ENCODE data around the gene SEZ6L.

The SEZ6L gene

DNA sequence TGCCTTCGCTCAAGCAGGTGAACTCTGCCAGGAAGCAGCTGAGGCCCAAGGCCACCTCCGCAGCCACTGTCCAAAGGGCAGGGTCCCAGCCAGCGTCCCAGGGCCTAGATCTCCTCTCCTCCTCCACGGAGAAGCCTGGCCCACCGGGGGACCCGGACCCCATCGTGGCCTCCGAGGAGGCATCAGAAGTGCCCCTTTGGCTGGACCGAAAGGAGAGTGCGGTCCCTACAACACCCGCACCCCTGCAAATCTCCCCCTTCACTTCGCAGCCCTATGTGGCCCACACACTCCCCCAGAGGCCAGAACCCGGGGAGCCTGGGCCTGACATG is 123.4 kb downstream of the SEZ6L start:
- DNase-seq (ENCODE audit: low read depth in 2 of 2, low spot score in 1 of 2): no peak

GRCh38 chr22:26295563-26296126 is 126.4 kb downstream of the SEZ6L start:
- DNase-seq (ENCODE audit: low read depth in 2 of 2, low spot score in 1 of 2): no peak

DNA sequence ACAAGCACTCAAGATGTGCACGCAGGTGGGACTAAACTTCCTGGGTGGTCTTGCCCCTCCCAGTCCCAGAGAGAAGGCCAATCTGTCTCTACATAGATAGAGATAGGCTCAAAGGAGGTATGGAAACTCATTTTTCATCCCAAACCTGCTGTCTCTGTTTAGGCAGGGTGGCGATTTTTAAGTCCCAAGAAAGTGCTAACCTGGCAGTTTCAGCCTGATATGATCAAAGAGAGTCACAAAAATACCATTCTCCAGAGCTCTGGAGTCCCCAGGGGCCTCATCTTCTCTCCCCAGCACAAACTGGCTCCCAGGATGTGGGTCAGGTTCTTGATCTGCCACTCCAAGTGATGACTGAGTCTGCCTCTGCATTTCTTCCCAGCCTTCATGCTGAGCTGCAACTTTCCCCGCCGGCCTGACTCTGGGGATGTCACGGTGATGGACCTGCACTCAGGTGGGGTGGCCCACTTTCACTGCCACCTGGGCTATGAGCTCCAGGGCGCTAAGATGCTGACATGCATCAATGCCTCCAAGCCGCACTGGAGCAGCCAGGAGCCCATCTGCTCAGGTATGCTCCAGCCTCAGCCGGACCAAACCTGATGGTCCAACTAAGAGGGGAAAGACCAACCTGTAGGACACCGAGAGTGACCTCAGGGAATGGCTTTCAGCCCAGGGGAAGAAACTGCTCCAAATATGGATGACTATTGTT is 129.5 kb downstream of the SEZ6L start:
- DNase-seq (ENCODE audit: low read depth in 2 of 2, low spot score in 1 of 2): no peak

- DNase-seq (ENCODE audit: low read depth in 2 of 2, low spot score in 1 of 2): no peak
These were observed 133.5 kb downstream of the SEZ6L start for GRCh38 chr22:26302726-26303125.

GRCh38 chr22:26303475-26303874 is 134.2 kb downstream of the SEZ6L start:
- no peak for DNase-seq (ENCODE audit: low read depth in 2 of 2, low spot score in 1 of 2)

DNA sequence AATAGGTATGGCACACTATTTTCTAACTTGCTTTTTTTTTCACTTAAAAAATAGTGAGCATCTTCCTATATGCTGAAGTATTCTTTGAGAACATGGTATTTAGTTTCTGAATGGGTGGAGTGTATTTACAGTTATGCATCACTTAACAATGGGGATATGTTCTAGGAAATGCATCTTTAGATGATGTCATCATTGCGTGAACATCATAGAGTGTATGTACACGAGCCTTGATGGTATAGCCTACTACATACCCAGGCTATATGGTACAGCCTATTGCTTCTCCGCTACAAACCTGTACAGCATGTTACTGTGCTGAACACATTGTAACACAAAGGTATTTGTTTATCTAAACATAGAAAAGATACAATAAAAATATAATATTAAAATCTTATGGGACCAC is 135.5 kb downstream of the SEZ6L start:
- DNase-seq (ENCODE audit: low read depth in 2 of 2, low spot score in 1 of 2): no peak

DNA sequence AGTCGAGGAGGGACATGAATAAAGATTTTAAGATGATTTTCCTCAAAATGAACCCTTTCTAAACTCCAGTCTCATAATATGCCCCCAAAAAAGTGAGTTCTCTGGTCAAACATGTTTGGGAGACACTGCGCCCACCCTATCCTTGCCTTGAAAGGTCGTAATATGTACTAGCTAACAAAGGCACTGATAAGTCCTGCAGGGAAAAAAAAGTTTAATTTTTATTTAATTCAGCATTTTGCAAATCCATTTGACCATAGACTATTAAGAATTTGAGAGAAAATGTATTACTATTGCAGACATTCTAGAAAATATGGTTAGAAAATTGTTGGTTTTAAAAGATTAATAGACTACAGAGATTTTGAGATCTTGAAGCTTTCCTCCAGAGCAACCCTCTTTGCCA is 139.2 kb downstream of the SEZ6L start:
- no peak for DNase-seq (ENCODE audit: low read depth in 2 of 2, low spot score in 1 of 2)

DNA sequence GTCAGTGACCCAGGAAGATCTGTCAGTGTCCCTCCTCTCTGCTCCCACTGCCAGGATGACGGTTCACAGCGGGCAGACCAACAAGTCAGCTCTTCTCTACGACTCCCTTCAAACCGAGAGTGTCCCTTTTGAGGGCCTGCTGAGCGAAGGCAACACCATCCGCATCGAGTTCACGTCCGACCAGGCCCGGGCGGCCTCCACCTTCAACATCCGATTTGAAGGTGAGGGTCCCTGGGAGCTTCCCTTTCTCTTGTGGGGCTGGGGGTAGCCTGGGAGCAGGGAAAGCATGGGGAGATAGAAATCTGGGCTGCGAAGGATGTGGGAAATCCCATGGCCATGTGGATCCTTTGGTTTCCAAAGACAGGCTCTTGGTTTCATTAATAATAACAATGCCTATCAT is 141.4 kb downstream of the SEZ6L start:
- no peak for DNase-seq (ENCODE audit: low read depth in 2 of 2, low spot score in 1 of 2)

DNA sequence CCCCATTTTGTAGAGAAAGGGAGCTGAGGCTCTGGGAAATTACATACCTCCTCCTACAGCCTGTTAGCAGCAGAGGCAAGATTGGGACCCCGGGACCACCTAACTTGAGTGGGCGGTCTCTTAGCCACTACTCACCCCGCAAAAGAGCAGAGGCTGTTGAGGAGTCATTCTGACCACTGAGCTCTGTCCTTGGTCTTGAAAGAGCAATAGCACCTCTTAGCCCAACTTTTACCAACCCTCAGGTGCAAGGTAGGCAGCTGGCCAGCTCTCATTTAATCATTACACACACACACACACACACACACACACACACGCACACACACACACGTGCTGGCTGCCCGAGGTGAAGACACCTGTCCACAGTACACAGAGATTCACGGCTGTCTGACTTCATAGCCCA is 144.0 kb downstream of the SEZ6L start:
- no peak for DNase-seq (ENCODE audit: low read depth in 2 of 2, low spot score in 1 of 2)

- no peak for DNase-seq (ENCODE audit: low read depth in 2 of 2, low spot score in 1 of 2)
These were observed 144.9 kb downstream of the SEZ6L start for GRCh38 chr22:26314171-26314570.

DNA sequence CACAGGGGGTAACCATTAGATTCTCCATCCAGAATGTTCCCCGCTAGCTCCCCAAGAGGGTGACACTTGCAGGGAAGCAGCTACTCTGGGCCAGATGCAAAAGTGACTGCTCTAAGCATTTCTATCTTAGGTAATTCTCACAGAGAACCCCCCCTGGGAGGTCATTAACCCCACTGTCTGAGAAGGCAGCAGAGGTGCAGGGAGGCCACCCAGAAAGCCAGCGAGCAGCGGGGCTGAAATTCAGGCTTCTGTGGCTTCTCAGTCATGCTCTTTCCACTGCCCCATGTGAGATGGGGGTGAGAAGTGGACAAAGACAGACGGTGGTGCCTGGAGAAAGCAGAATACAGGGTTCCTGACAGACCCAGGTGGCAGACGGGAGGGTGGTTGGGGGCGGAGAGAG is 145.4 kb downstream of the SEZ6L start:
- no peak for DNase-seq (ENCODE audit: low read depth in 2 of 2, low spot score in 1 of 2)

GRCh38 chr22:26316732-26317285 is 147.5 kb downstream of the SEZ6L start:
- no peak for DNase-seq (ENCODE audit: low read depth in 2 of 2, low spot score in 1 of 2)

DNA sequence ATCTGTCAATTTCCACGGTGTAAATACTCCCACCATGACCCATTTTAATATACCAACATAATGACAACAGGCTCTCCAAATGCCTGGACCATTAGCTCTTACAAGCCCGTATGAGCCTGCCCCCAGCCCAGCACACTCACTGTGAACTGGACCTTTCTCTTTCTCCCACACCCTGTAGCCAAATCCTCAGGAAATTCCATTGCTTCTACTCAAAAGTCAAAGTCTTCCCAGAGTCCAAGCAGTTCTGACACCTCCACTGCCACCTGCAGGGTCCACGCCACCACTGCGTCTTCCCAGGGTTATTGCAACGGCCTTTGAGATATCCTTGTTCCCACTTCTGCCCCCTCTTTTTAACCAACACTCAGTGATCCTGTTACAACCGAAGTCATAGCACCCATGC is 149.7 kb downstream of the SEZ6L start:
- no peak for DNase-seq (ENCODE audit: low read depth in 2 of 2, low spot score in 1 of 2)

- no peak for DNase-seq (ENCODE audit: low read depth in 2 of 2, low spot score in 1 of 2)
These were observed 151.2 kb downstream of the SEZ6L start for GRCh38 chr22:26320447-26320846.

DNA sequence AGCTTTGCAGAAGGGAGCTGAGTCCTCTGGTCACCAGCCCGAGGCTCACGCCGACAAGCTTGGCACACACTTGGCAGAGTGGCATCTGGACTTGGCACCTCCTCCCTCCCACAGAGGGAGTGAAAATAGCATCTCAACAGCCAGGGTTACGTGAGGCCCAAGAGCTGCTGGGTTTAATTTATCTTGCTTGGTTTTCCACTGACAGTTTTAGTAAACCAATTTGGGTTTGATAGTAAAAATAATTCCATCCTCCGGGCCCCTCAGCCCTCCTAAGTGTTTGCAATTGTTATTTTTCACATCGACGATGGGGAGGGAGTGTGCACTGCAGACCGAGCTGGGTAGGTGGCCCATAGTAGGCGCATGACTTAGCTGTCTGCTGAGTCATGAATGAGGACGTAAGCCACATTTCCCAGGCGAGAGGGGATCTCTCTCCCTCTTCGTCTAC is 152.2 kb downstream of the SEZ6L start:
- no peak for DNase-seq (ENCODE audit: low read depth in 2 of 2, low spot score in 1 of 2)

DNA sequence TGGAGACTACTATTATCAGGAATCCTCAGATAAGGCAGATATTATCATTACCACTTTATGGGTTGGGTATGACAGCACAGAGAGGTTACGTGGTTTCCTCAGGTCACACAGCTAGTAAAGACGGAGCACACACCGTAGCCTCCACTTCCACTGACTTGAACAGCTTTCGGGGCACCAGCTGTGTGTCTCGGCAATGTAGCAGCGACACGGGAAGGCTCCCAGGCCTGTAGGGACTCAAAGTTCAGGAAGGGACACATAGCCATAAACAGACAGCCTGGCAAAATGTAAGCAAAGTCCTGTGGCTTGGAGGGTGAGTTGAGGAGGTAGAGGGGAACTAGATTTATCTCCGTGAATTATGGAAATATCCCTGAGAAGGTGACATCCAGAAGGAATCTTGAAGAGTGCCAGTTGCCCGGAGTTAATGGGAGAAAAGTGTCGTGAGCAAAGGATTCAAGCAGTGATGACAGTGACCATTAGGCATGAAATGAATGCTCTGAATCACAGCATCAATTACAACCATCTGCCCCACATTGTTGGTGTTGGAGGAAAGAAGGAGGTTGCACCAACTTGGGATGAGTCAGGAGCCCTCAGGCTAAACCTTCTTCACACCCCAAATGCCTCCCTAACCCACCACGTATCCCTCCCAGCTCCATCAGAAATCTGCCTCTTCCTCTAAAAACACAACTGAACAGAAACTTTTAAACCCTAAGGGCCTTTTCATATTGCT is 153.1 kb downstream of the SEZ6L start:
- DNase-seq (ENCODE audit: low read depth in 2 of 2, low spot score in 1 of 2): no peak

- no peak for DNase-seq (ENCODE audit: low read depth in 2 of 2, low spot score in 1 of 2)
These were observed 153.8 kb downstream of the SEZ6L start for GRCh38 chr22:26323013-26323412.

GRCh38 chr22:26324150-26324549 is 154.9 kb downstream of the SEZ6L start:
- no peak for DNase-seq (ENCODE audit: low read depth in 2 of 2, low spot score in 1 of 2)

DNA sequence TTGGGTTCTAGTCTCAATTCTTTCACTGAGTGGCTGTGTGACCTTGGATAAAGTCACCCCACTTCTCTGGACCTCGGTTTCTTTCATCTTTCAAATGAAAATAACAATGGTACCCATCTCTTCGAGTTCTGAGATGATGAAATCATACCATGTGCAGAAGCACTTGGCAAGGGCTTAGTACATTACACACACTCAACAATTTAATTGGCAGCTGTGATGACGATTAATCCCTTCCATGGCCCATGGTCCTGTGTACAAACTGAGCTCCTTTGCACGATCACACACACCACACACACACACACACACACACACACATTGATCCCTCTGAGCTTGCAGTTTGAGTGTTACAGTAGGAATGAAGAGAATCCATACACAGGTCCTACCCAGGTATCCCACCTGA is 156.4 kb downstream of the SEZ6L start:
- DNase-seq (ENCODE audit: low read depth in 2 of 2, low spot score in 1 of 2): no peak

- no peak for DNase-seq (ENCODE audit: low read depth in 2 of 2, low spot score in 1 of 2)
These were observed 157.5 kb downstream of the SEZ6L start for GRCh38 chr22:26326803-26327202.

- no peak for DNase-seq (ENCODE audit: low read depth in 2 of 2, low spot score in 1 of 2)
These were observed 158.0 kb downstream of the SEZ6L start for GRCh38 chr22:26327306-26327705.

- DNase-seq (ENCODE audit: low read depth in 2 of 2, low spot score in 1 of 2): no peak
These were observed 159.0 kb downstream of the SEZ6L start for GRCh38 chr22:26328221-26328620.

Data from stimulated activated CD8-positive, alpha-beta memory T cell treated with anti-CD3 and anti-CD28 coated beads, Interleukin-4, amount 100 ng/mL, for 4 hours (primary cell).